Sigmoid colon (tissue), 4 donors: ENCODE data around the gene CLCNKA.

ENCODE experiments used
- POLR2AphosphoS5 ChIP-seq, 4 donors: sonication (generic); formaldehyde crosslinking; IDR thresholded peaks; one replicate each; pipeline ENCODE4 v1.6.1; 2017; ENCODE audit warnings: antibody characterized with exemption in 4 of 4
- TF ChIP-seq, protein P1 (sequence below), 4 experiments: fragments of 450-650 bp in 3 of 4; fragments of 200-600 bp in 1 of 4; IDR thresholded peaks; one replicate each; pipeline ENCODE4 v1.5.1; 2016 to 2019; ENCODE audit warnings: antibody characterized with exemption in 4 of 4, mild to moderate bottlenecking in 3 of 4, moderate library complexity in 2 of 4

DNA sequence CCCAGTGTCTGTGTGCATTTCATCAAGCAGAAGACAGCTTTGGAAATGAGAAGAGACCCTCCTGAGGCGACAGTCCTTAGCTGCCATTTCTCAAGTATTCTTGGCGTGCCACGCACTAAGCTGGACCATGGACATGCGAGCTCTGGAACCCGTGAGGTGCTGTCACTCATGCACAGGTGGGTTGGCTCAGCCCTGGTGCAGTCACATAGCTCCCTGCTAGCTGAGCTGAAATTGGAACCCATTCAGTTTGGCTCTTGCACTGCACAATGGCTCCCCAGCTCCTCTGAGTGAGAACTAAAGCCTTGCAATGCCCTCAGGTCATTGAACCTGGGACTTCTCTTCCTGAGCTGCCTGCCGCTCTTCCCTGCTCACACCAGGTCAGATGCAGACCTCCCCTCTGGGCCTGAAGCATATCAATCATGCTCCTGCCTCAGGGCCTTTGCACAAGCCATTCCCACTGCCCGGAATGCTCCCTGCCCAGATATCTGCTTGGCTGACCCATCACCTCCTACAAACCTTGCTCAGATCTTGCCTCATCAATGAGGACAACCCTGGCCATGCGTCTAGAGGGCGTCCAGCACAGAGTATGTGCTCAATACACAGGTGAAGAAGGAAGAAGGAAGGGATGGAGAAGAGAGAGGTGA, 24.1 kb upstream of the CLCNKA start:
- TF ChIP-seq, protein P1, sequence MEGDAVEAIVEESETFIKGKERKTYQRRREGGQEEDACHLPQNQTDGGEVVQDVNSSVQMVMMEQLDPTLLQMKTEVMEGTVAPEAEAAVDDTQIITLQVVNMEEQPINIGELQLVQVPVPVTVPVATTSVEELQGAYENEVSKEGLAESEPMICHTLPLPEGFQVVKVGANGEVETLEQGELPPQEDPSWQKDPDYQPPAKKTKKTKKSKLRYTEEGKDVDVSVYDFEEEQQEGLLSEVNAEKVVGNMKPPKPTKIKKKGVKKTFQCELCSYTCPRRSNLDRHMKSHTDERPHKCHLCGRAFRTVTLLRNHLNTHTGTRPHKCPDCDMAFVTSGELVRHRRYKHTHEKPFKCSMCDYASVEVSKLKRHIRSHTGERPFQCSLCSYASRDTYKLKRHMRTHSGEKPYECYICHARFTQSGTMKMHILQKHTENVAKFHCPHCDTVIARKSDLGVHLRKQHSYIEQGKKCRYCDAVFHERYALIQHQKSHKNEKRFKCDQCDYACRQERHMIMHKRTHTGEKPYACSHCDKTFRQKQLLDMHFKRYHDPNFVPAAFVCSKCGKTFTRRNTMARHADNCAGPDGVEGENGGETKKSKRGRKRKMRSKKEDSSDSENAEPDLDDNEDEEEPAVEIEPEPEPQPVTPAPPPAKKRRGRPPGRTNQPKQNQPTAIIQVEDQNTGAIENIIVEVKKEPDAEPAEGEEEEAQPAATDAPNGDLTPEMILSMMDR (IDR thresholded peaks at IDR 0.05) = no peak
- no peak for TF ChIP-seq POLR2AphosphoS5 (IDR thresholded peaks at IDR 0.05)
